Neural cell (in vitro differentiated cells): ENCODE data around the gene DIRAS2. TPM values are rescaled to one million over a fixed set of nuclear protein-coding genes. Genes with fewer than 3 reads are reported as not detected.

ENCODE experiments used
- H2AFZ ChIP-seq: fragments of 200-600, 300-800 bp; sonication (generic), shearing (Covaris generic); 2 replicates; pipeline ENCODE4 v1.6.0; 2014; ENCODE audit warnings: low read depth, mild to moderate bottlenecking, antibody characterized with exemption, low read length, moderate library complexity
- H3F3A ChIP-seq: fragments of 200-600 bp; shearing (Covaris generic); 2 replicates; pipeline ENCODE4 v1.6.1; 2016; ENCODE audit warnings: mild to moderate bottlenecking, moderate library complexity, mixed read lengths, antibody characterized with exemption, low read length; ENCODE audit not compliant: insufficient read depth, poor library complexity, severe bottlenecking
- H3K27ac ChIP-seq: fragments of 200-600, 300-800 bp; sonication (generic), shearing (Covaris generic); 2 replicates; pipeline ENCODE4 v1.5.1; 2014; ENCODE audit warnings: mild to moderate bottlenecking, low read length, moderate library complexity
- H3K27me3 ChIP-seq: fragments of 300-800, 200-600 bp; sonication (generic), shearing (Covaris generic); 2 replicates; pipeline ENCODE4 v1.6.0; 2014; ENCODE audit warnings: mild to moderate bottlenecking, low read depth, low read length, moderate library complexity; ENCODE audit not compliant: insufficient read depth
- H3K36me3 ChIP-seq: fragments of 300-800, 200-600 bp; sonication (generic), shearing (Covaris generic); 2 replicates; pipeline ENCODE4 v1.5.1; 2014; ENCODE audit warnings: mild to moderate bottlenecking, antibody characterized with exemption, low read length, moderate library complexity; ENCODE audit not compliant: insufficient read depth
- H3K4me2 ChIP-seq: fragments of 300-800, 200-600 bp; sonication (generic), shearing (Covaris generic); 2 replicates; pipeline ENCODE4 v1.6.0; 2014; ENCODE audit warnings: mild to moderate bottlenecking, low read length
- H3K4me3 ChIP-seq: fragments of 300-800, 200-600 bp; sonication (generic), shearing (Covaris generic); 2 replicates; pipeline ENCODE4 v1.5.1; 2014; ENCODE audit warnings: mild to moderate bottlenecking, low read length, moderate library complexity
- H3K79me2 ChIP-seq: fragments of 200-600 bp; shearing (Covaris generic); replicated peaks from 2 replicates; pipeline ENCODE4 v1.6.0; 2014; ENCODE audit warnings: mild to moderate bottlenecking, low read length, moderate library complexity; ENCODE audit not compliant: insufficient read depth
- H3K9ac ChIP-seq: fragments of 300-800, 200-600 bp; sonication (generic), shearing (Covaris generic); 2 replicates; pipeline ENCODE4 v1.6.1; 2016; ENCODE audit warnings: mild to moderate bottlenecking, low read length, mixed read lengths
- H3K9me2 ChIP-seq: fragments of 200-600 bp; shearing (Covaris generic); 2 replicates; pipeline ENCODE4 v1.6.1; 2016; ENCODE audit warnings: mild to moderate bottlenecking, low read length, mixed read lengths; ENCODE audit not compliant: insufficient read depth
- H3K9me3 ChIP-seq: fragments of 200-600, 300-800 bp; sonication (generic), shearing (Covaris generic); 2 replicates; pipeline ENCODE4 v1.6.1; 2016; ENCODE audit warnings: mild to moderate bottlenecking, mixed run types, low read length, moderate library complexity, mixed read lengths
- H4K20me1 ChIP-seq: fragments of 200-600 bp; shearing (Covaris generic); 2 replicates; pipeline ENCODE4 v1.6.1; 2016; ENCODE audit warnings: mild to moderate bottlenecking, mixed run types; ENCODE audit not compliant: insufficient read depth
- CTCF ChIP-seq: fragments of 450-650 bp; IDR thresholded peaks from 2 replicates; pipeline ENCODE4 v1.5.1; 2014; ENCODE audit warnings: antibody characterized with exemption, mild to moderate bottlenecking, moderate library complexity; ENCODE audit not compliant: poor library complexity, severe bottlenecking
- EP300 ChIP-seq: fragments of 450-650 bp; conservative IDR thresholded peaks from 2 replicates; pipeline ENCODE4 v1.6.1; 2014; ENCODE audit warnings: antibody characterized with exemption, mild to moderate bottlenecking, moderate library complexity; ENCODE audit not compliant: poor library complexity, severe bottlenecking
- EZH2 ChIP-seq: fragments of 200-600, 300-800 bp; shearing (Covaris generic), sonication (generic); IDR thresholded peaks from 2 replicates; pipeline ENCODE4 v1.6.1; 2014; ENCODE audit warnings: antibody characterized with exemption, low read length, borderline replicate concordance, mild to moderate bottlenecking; ENCODE audit not compliant: insufficient read depth, poor library complexity, severe bottlenecking
- MXI1 ChIP-seq: fragments of 450-650 bp; conservative IDR thresholded peaks from 2 replicates; pipeline ENCODE4 v1.6.1; 2014; ENCODE audit warnings: antibody characterized with exemption, mild to moderate bottlenecking; ENCODE audit not compliant: poor library complexity, severe bottlenecking
- POLR2AphosphoS5 ChIP-seq: IDR thresholded peaks from 2 replicates; pipeline ENCODE4 v1.6.1; 2012
- RAD21 ChIP-seq: fragments of 450-650 bp; conservative IDR thresholded peaks from 2 replicates; pipeline ENCODE4 v1.6.1; 2014; ENCODE audit warnings: antibody characterized with exemption, mild to moderate bottlenecking, moderate library complexity
- REST ChIP-seq: IDR thresholded peaks from 2 replicates; pipeline ENCODE4 v1.6.1; 2012; ENCODE audit warnings: borderline replicate concordance
- SMC3 ChIP-seq: fragments of 450-650 bp; conservative IDR thresholded peaks from 2 replicates; pipeline ENCODE4 v1.6.1; 2014; ENCODE audit warnings: antibody characterized with exemption, mild to moderate bottlenecking, moderate library complexity; ENCODE audit not compliant: poor library complexity
- TAF1 ChIP-seq: IDR thresholded peaks from 2 replicates; pipeline ENCODE4 v1.6.1; 2012; ENCODE audit warnings: low read depth
- polyA plus RNA-seq: library from polyadenylated mRNA; depleted of rRNA; stranded (reverse); fragments of >200 nt; gene quantifications from 2 replicates; pipeline ENCODE4 v1.2.3, GENCODE V29; 2014

The DIRAS2 gene
- polyA plus RNA-seq, 1 donor from 2014 or later = 26.7 TPM

- no peaks in the 10 kb centered on the region for H4K20me1 ChIP-seq
- H3K36me3 ChIP-seq = no peaks in the 10 kb centered on the region
- H3K9me3 ChIP-seq = no peaks in the 10 kb centered on the region
- H3K27me3 ChIP-seq = no peaks in the 10 kb centered on the region
- H3F3A ChIP-seq = no peaks in the 10 kb centered on the region
- H3K9me2 ChIP-seq = no peaks in the 10 kb centered on the region
- H3K79me2 ChIP-seq = no peaks in the 10 kb centered on the region
- no peak overlapping the region for H3K4me3 ChIP-seq
- no peak overlapping the region for H3K27ac ChIP-seq
- no peak overlapping the region for H3K9ac ChIP-seq
- H3K4me2 ChIP-seq = no peak overlapping the region
- no peak overlapping the region for H2AFZ ChIP-seq
- no peak for TF ChIP-seq TAF1
- no peak for TF ChIP-seq RAD21
- no peak for TF ChIP-seq EZH2
- no peak for TF ChIP-seq POLR2AphosphoS5
- TF ChIP-seq REST = no peak
- TF ChIP-seq CTCF = no peak
- TF ChIP-seq EP300 = no peak
- TF ChIP-seq MXI1 = no peak
- TF ChIP-seq SMC3 = no peak
Observed at GRCh38 chr9:90665072-90665471, 22.4 kb upstream of the DIRAS2 start.

GRCh38 chr9:90659650-90660364 lies 17.2 kb upstream of the DIRAS2 start:
- H3K9me2 ChIP-seq = no peaks in the 10 kb centered on the region
- H2AFZ ChIP-seq = no peak overlapping the region
- TF ChIP-seq CTCF (no peak), EP300 (no peak), RAD21 (no peak), POLR2AphosphoS5 (no peak), TAF1 (no peak), REST (no peak), SMC3 (no peak), EZH2 (no peak), MXI1 (no peak)
- no peaks in the 10 kb centered on the region for H3K36me3 ChIP-seq
- H3K4me3 ChIP-seq = no peak overlapping the region
- no peaks in the 10 kb centered on the region for H4K20me1 ChIP-seq
- H3K4me2 ChIP-seq = no peak overlapping the region
- H3K27me3 ChIP-seq = no peaks in the 10 kb centered on the region
- no peaks in the 10 kb centered on the region for H3K79me2 ChIP-seq
- H3K27ac ChIP-seq = no peak overlapping the region
- H3K9me3 ChIP-seq = no peaks in the 10 kb centered on the region
- H3K9ac ChIP-seq = no peak overlapping the region
- no peaks in the 10 kb centered on the region for H3F3A ChIP-seq
